NCI-H2196 treated with DMSO at 0.1 percent for 48 hours (cell line): Measurements from ENCODE around the gene USP50.
"Not testable (repeated sequence)": the region's sequence is repeated elsewhere in the genome, so short reads cannot be mapped to it uniquely, and the experiment has no call there.

Experiments used
- DNase-seq: peaks from one replicate; lab custom pipeline; 2025; ENCODE audit not compliant: unreplicated experiment; lab: John Stamatoyannopoulos, UW

The USP50 gene

DNA sequence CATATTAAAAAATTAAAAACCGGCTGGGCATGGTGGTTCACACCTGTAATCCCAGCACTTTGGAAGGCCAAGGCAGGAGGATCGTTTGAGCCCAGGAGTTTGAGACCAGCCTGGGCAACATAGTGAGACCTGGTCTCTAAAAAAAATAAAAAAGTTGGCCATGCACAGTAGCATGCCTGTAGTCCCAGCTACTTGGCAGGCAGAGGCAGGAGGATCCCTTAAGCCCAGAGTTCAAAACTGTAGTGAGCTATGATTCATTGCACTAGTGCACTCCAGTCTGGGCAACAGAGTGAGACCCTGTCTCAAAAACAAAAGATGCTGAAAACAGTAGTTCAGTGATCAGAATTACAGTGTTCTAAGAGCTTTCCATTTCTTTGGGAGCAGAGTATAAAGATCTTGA, 40.8 kb downstream of the USP50 start:
- not testable (repeated sequence) for DNase-seq

- DNase-seq: no peak
Measured at GRCh38 chr15:50503144-50503543, 43.3 kb downstream of the USP50 start.

DNA sequence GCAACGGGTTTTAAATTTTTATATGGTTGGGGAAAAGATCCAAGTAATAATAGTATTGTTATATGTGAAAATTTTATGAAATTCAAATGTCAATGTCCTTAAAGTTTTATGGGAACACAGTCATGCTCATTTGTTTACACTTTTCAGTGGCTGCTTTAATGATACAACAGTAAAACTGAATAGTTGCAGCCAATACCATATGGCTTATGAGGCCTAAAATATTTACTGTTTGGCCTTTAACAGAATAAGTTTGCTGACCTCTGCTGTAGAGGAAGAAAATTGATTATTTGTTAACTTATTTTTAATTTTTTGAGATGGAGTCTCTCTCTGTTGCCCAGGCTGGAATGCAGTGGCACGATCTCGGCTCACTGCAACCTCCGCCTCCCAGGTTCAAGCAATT, 44.7 kb downstream of the USP50 start:
- no peak for DNase-seq

GRCh38 chr15:50500352-50500751, 46.1 kb downstream of the USP50 start:
- DNase-seq: no peak

DNA sequence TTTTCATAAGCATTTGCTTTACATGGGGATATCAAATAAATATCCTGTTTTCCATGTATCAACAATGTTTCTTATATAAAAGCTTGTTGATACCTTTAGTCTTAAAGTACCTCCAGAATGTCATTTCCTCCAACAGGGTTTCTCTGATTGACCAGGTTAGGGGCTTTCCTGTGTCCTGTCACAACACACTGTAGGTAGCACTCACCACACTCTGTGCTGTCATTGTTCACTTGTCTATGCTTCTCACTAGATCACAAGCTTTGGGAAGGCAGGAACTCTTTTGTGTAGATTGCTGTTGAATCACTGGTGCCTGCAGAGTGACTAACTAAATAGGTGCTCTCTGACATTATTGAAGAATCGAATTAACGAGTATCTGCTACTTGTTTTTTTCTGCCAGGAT, 49.8 kb downstream of the USP50 start:
- no peak for DNase-seq

DNA sequence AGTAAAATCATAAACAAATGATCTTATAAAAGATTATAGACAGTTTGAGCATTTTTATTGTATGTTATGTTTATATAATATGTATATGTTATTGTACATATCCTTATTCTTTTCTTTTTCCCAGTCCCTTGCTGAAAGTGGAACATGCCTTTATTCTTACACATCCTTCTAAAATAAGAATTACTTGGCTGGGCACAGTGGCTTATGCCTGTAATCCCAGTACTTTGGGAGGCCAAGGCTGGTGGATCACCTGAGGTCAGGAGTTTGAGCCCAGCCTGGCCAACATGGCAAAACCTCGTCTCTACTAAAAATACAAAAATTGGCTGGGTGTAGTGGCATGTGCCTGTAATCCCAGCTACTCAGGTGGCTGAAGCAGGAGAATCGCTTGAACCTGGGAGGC, 51.9 kb downstream of the USP50 start:
- DNase-seq: not testable (repeated sequence)

DNA sequence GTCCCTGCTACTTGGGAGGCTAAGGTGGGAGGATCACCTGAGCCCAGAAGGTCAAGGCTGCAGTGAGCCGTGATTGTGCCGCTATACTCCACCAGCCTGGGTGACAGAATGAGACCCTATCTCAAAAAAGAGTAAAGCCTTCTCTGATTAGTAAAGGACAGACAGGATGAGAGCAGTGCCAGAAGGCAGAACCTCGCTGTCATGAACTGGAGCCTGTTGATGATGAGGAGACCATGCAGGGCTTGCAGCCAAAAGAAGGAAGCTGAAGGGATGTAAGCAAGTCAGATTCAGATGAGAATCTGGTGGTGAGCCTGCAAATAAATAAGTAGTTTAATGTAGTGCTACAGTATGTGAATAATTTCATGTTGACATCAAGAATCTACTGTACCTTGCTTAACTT, 52.8 kb downstream of the USP50 start:
- DNase-seq: no peak

DNA sequence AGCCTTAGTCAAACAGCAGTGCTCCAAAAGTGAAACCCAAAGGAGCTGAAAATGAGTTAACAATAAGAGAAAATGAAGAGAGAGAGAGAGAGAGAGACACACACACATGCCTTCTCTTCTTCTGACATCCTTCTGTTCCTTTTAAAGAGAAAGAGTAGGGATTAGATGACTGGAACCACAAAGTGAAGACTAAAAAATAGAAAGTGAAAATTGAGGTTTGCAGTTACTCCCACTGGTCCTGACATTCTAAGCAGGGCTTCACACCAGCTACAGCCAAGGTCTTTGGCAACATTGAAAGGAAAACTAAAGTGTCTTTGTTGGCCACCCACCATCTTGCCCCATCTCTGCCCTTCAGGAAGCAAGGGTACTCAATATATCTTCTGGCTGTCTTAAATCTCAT, 59.2 kb downstream of the USP50 start:
- no peak for DNase-seq

GRCh38 chr15:50485389-50485788, 61.1 kb downstream of the USP50 start:
- DNase-seq: no peak

- no peak for DNase-seq
Measured at GRCh38 chr15:50484781-50485180, 61.7 kb downstream of the USP50 start.

- no peak for DNase-seq
Measured at GRCh38 chr15:50476143-50476542, 70.3 kb downstream of the USP50 start.

GRCh38 chr15:50471072-50471471, 75.4 kb downstream of the USP50 start:
- DNase-seq: no peak

- no peak for DNase-seq
Measured at GRCh38 chr15:50463423-50464358, 82.8 kb downstream of the USP50 start.

DNA sequence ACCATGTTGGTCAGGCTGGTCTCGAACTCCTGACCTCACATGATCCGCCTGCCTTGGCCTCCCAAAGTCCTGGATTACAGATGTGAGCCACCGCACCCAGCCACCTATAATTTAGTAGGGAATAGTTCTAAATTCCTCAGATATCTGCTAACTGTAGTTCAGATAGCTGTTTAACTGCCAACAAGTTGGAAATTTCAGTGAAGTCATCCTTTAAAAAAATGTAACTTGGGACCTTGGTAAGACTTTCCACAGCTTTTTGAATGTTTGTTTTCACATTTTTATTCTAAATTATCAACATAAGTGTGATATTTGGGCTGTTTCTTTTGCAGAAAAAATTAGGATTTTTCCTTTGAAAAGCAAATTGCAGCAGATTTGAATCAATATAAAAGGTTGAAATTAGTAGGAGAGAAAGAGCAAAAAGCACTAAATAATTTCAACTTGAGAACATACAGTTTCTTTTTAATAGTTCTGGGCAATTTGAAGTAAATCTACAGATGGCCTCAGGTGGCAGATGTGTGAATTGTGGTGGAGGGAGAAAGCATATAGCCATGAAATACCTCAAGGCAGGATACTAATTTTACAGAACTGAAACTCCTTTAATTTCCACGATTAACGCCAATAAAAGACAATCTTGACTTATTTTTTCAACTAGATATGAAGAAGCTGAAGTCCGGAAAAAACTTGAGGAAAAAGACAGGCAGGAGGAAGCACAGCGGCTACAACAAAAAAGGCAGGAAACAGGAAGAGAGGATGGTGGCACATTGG, 87.9 kb downstream of the USP50 start:
- no peak for DNase-seq

DNA sequence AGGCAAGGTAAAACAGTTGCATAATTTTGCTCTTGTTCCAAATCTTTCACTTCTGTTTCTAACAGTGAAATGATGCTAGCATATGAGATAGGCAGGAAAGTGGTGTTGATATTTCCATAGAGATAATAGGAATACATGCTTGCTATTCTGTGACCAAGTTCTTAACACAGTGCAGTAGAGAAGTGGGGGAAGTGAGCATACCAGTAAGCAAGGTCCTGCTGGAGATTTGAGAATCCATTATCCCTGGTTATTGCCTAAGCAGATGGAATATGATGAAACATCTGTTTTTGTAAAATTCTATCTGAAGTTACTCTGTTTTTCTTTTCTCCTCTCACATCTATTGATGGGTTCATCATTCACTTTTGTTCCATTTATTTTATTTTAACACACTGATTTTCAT, 93.5 kb downstream of the USP50 start:
- no peak for DNase-seq
